ENCODE results near the gene CA4. TPM values are rescaled to one million over a fixed set of nuclear protein-coding genes. Genes with fewer than 3 reads are reported as not detected.
A peak's percentile ranks its signal among the peaks of the same experiment; 100 is the strongest.

CA4 gene
- total RNA-seq, 3 donors from 2014 or later = 4.7 to 46.5 (median 12.3) TPM

DNA sequence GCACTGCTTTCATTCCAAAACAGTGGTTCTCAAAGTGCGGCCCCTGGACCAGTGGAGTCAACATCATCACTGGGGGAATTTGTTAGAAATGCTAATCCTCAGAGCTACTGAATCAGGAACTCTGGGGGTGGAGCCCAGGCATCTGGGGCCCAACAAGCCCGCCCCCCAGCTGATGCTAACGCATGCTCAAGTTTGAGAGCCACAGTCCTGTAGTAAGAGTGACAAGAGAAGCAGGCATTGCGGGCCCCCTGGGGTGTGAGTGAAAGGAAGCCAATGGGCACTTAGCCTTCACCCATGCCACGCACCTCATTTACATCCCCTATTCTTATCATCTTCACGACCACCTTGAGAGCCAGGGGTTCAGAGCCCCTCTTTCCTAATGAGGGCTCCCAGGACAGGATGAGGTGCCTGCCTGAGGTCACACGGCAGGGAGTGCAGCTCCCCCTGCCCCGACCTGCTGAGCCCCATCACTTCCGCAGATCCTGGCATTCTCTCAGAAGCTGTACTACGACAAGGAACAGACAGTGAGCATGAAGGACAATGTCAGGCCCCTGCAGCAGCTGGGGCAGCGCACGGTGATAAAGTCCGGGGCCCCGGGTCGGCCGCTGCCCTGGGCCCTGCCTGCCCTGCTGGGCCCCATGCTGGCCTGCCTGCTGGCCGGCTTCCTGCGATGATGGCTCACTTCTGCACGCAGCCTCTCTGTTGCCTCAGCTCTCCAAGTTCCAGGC is 9.1 kb downstream of the CA4 start:
- no peak overlapping the region for H3K27ac ChIP-seq
- no peaks in the 10 kb centered on the region for H3K27me3 ChIP-seq
- H3K4me1 ChIP-seq = no peaks in the 10 kb centered on the region
- intact Hi-C loops (cut with DNase I; ENCODE audit: low total_unique reads) = no loop called here
- TF ChIP-seq CTCF (IDR thresholded peaks at IDR 0.05) (no peak), POLR2A (IDR thresholded peaks at IDR 0.05) (no peak), POLR2AphosphoS5 (IDR thresholded peaks at IDR 0.05) (no peak)
- no peaks in the 10 kb centered on the region for H3K9me3 ChIP-seq
- no peak for DNase-seq (ENCODE audit: low spot score in 2 of 2)
- no peak overlapping the region for H3K4me3 ChIP-seq
- no peaks in the 10 kb centered on the region for H3K36me3 ChIP-seq

GRCh38 chr17:60159479-60159866 is 9.7 kb downstream of the CA4 start:
- TF ChIP-seq POLR2AphosphoS5 (IDR thresholded peaks at IDR 0.05) (no peak), CTCF (IDR thresholded peaks at IDR 0.05) (no peak), POLR2A (IDR thresholded peaks at IDR 0.05) (no peak)
- Histone ChIP-seq H3K27ac (no peak overlapping the region), H3K4me1 (no peaks in the 10 kb centered on the region), H3K9me3 (no peaks in the 10 kb centered on the region), H3K4me3 (no peak overlapping the region), H3K27me3 (no peaks in the 10 kb centered on the region), H3K36me3 (no peaks in the 10 kb centered on the region)
- DNase-seq (ENCODE audit: low spot score in 2 of 2) = no peak
- intact Hi-C loops (cut with DNase I; ENCODE audit: low total_unique reads) = no loop called here

- no peaks in the 10 kb centered on the region for H3K4me1 ChIP-seq
- intact Hi-C loops (cut with DNase I; ENCODE audit: low total_unique reads) = no loop called here
- TF ChIP-seq CTCF (IDR thresholded peaks at IDR 0.05) (no peak), POLR2AphosphoS5 (IDR thresholded peaks at IDR 0.05) (no peak), POLR2A (IDR thresholded peaks at IDR 0.05) (no peak)
- DNase-seq (ENCODE audit: low spot score in 2 of 2) = no peak
- H3K4me3 ChIP-seq = no peak overlapping the region
- H3K9me3 ChIP-seq = no peaks in the 10 kb centered on the region
- peak overlapping the region in 1 of 2 donors; percentile 38 for H3K27ac ChIP-seq
- H3K27me3 ChIP-seq = no peaks in the 10 kb centered on the region
- H3K36me3 ChIP-seq = no peaks in the 10 kb centered on the region
Observed at GRCh38 chr17:60160829-60161501, 11.2 kb downstream of the CA4 start.

- TF ChIP-seq CTCF (IDR thresholded peaks at IDR 0.05) (no peak), POLR2A (IDR thresholded peaks at IDR 0.05) (no peak), POLR2AphosphoS5 (IDR thresholded peaks at IDR 0.05) (no peak)
- no peaks in the 10 kb centered on the region for H3K4me1 ChIP-seq
- H3K4me3 ChIP-seq = no peak overlapping the region
- no peaks in the 10 kb centered on the region for H3K36me3 ChIP-seq
- H3K27me3 ChIP-seq = no peaks in the 10 kb centered on the region
- H3K27ac ChIP-seq = peak overlapping the region in 1 of 2 donors; percentile 38
- intact Hi-C loops (cut with DNase I; ENCODE audit: low total_unique reads) = no loop called here
- H3K9me3 ChIP-seq = no peaks in the 10 kb centered on the region
- DNase-seq (ENCODE audit: low spot score in 2 of 2) = no peak
Observed at GRCh38 chr17:60161598-60162330, 12.0 kb downstream of the CA4 start.
